T-helper 1 cell treated with Interleukin-12 subunit alpha and Interleukin-12 subunit beta and Interleukin-4 antibody, amounts not matched to agents 30 ng/mL and 1 ng/mL, for 36 hours (primary cell): ENCODE data around the gene KRT81. TPM values are rescaled to one million over a fixed set of nuclear protein-coding genes. Genes with fewer than 3 reads are reported as not detected.
"Not testable (repeated sequence)": the region's sequence is repeated elsewhere in the genome, so short reads cannot be mapped to it uniquely, and the experiment has no call there.

Experiments
- intact Hi-C: fragments of 100-400 bp; cut with micrococcal nuclease; formaldehyde crosslinking; loops from one replicate; pipeline ENCODE4 v1.15.1; 2024
- total RNA-seq: library from RNA; stranded (reverse); gene quantifications from 2 replicates; pipeline ENCODE4 v1.2.3, GENCODE V29; 2022

The KRT81 gene
- total RNA-seq, 1 donor from 2014 or later, result not detected

DNA sequence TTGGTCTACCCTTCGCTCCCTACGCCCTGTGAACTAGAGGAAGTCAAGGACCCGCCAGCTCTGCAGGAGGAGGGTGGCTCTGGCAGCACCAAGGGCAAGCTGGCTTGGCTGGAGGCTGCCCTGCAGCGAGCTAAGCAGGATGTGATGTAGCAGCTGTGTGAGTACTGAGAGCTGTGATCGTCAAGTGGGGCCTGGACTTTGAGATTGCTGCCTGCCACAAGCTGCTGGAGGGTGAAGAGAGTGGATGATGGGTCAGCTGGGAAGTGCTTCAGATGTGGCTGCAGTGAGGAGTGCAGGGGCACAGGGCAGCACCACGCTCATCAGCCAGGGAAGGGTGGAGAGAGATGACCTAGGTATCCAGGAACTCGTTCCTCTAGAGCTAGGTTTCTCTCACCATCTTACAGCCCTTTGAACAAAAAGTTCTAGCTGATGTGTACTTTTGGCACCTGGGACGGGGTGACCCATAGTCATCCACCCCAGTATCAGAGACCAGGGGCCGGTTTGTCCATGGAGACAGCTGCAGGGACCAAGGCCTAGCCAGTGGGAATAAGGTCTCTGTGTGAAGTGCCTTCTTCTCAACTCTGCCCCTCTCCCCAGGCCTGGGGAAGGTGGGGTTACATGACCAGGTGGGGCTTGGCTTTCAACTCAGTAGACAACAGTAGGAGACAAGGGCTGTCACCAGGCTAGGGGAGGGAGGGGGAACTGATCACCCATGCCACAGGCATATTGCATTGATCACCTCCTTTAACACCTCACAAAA lies 13.7 kb downstream of the KRT81 start:
- intact Hi-C loops, result loop anchor here (2.0 kb wide), 2 partner anchors 33 to 121 kb away; no protein-coding TSS in a partner anchor

- intact Hi-C loops, result no loop called here
Measured at GRCh38 chr12:52275686-52276085, 15.6 kb downstream of the KRT81 start.

DNA sequence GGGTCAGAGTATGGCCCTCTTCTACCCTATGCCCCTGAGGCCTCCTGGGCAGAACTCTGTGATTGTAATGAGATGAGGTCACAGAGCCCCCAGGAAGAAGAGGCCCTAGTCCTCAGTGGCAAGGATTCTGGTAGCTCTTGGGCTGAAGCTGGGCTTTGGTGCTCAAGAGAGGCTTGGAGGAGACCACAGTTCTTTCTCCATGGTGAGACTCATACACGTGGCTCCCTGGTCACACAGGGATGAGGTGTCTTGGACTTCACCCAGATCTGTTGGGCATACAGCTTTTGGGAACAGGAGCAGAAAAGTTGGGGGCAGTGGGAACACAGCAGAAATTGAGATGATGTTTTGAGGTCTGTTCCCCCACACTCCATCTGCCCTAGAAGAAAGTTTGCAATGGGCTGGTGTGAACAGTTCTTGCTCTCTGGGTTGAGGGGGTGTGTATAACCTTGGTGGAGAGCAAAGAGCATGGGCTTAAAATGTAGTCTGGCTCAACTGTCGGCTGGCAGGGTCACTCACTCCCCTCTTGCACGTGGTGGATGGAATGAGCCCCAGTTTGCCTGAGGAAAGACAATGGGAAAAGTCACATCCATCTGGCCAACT lies 16.7 kb downstream of the KRT81 start, which contains the start of gene KRT86:
KRT86 (plus strand) TSS at position 125 of the 600 bp plus-strand sequence. CDS start 27,272 bp downstream, outside the sequence.
- intact Hi-C loops, result no loop called here

- intact Hi-C loops, result no loop called here
Measured at GRCh38 chr12:52271158-52271557, 20.2 kb downstream of the KRT81 start.

DNA sequence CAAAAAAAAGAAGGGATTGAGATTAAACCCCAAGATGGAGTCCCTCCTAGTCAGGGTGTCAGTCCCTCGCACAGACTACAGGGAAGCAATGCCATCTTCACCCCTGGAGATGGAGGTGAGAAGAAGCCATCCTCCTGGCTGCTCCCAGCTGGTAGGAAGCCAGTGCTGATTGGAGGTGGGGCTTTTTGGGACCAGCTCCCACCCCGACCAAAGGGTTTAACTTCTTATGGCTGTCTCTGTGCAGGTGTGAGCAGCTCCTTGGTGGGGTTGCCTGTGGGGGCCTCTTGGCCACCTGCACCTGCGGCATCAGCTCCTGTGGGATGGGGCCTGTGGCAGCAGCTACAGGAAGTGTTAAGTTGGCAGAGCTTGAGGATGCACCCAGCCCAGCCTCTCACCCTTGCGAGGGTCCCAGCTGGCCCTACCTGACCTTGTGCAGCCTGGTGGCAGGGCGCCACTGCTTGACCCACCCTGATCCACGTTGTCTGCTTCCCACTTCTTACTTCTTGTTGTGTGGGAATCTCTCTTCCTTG lies 20.7 kb downstream of the KRT81 start:
- intact Hi-C loops, result no loop called here

DNA sequence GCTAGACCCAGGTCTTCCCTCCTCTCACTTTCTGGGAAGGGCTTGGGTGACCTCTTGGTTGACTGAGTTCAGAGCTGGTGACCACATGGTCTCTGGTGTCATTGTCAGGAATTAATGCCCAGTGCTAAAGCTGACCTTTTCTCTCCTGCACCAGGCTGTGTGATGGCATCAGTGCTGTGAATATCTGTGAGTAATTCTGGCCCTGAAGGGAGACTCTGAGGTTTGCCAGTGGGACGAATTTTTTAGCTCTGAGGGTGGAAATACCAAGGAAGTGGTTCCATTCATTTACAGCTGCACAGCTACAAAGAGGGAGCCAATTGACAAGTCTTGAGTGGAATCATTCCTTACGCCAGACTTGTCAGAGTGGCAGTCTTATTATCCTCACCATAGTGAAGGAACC lies 23.1 kb downstream of the KRT81 start:
- intact Hi-C loops, result no loop called here

DNA sequence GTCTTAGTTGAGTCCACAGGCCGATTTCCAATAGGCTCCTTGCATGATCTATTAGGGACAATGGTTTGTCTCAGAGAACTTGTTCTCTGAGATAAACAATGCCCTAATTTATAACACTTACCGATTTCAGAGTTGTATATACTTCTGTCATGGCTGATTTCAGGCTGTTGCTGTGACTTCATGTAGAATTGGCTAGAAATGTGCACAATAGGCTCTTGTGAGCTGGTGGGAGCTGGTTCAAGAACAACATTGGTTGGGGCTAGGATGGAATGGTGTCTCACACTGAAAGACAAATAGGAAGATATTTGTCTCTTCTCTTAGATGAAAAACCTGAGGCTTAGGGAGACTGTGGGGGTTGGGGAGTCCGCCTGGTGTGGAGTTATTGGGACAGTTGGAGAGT lies 23.6 kb downstream of the KRT81 start:
- intact Hi-C loops, result no loop called here

DNA sequence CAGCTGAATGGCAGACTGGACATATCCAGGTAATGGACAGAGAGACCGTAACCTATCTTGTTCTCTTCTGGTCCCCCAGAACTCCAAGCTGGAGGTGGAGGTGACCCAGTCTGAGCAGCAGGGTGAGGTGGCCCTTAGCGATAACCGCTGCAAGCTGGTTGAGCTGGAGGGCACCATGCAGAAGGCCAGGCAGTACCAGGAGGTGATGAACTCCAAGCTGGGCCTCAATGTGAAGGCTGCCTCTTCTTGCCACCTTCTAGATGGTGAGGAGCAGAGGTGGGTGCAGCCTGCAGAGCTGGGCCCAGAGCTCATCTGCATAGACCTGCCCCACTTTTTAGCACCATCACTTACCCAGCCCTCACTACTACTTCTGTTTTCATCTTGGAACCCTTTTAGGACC lies 24.1 kb downstream of the KRT81 start:
- intact Hi-C loops, result no loop called here

- intact Hi-C loops, result no loop called here
Measured at GRCh38 chr12:52266514-52266913, 24.8 kb downstream of the KRT81 start.

- intact Hi-C loops, result loop anchor here (5.0 kb wide), 1 partner anchor 42 kb away; no protein-coding TSS in a partner anchor
Measured at GRCh38 chr12:52264435-52264825, 26.9 kb downstream of the KRT81 start.

DNA sequence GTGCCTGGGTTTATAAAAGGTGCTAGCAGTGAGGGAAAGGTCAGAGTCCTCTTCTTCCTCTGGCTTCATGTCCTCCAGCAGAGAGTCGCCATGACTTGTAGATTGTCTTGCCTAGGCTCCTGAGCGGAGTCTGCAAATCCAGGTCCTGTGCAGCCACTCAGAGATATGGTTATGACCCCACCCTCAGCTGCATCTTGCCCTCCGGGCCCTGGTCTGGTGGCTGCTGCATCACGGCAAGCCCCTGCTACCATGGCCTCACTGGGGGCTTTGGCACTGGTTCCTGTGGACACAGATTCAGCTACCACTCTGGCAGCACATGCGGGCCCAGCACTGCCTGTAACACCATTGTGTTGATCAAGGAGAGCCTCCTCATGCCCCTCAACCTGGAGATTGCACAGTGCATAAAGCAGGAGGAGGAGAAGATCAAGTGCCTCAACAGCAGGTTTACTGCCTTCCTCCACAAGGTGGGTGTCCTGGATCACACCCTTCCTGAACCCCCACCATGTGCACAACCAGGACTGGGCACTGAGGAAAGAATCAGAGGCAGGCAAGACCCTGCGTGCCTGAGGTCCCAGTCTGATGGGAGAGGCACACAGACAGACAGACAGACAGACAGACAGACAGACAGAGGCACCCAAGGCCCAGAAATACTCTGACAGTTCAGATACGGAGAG lies 27.4 kb downstream of the KRT81 start:
- intact Hi-C loops, result loop anchor here (5.0 kb wide), 1 partner anchor 42 kb away; no protein-coding TSS in a partner anchor

DNA sequence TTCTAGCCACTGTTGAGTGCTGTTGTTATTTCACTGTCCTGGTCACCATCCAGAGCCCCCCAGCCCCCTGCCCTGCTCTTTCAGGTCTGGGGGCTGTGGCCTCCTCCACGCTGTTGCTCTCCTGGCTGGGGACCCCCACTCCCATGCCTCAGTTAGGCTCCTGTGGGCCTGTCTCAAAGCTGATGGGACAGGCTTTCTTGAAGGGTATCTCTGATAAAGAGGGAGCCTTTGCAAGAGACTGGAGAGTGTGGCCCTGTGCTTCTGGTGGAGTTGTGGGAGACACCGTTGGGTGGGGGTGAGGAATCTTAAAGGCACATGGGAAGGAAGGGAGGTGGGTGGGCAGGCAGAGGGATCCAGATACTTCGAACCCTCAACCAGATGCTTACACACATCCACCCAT lies 29.0 kb downstream of the KRT81 start:
- intact Hi-C loops, result loop anchor here (5.0 kb wide), 1 partner anchor 40 kb away; no protein-coding TSS in a partner anchor

GRCh38 chr12:52261208-52261484 lies 30.2 kb downstream of the KRT81 start:
- intact Hi-C loops, result loop anchor here (5.0 kb wide), 1 partner anchor 39 kb away; no protein-coding TSS in a partner anchor

DNA sequence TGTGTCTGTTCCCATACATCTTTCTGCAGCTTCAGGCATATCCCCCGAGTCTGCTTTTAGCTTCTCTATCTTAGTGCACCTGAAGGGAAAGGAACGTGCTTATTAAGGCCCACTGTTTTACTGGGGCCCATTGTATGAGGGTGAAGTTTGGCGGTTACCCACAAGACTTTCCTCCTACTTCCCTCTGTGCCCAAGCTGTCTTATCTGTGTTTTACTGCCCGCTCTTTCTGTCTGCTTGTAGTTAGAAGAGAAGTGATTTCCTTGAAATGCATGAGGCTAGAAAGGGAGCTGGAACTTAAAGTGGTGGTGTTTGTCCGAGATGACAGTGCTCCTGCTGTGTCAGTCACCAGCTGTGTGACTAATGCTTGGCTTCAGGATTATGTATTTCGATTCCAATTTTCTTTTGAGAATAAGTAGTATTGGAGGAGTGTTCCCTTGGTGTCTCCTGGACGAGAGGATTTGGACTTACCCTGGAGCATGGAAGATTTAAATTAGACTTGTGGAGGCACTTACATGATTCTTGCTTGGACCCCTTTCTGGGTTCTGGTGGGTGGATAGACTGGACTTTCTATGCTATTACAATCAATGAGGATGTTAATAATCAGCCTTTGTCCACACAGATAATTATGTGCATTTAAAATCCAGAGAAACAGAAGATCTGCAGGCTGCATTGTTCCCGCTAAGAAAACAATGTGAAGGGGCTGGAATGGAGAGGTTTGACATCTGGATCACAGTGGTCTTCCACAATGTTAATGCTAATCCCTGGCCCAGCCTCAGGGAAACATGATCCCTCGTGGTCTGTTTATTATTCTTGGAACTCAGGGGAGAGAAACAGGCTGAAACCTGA lies 30.8 kb downstream of the KRT81 start:
- intact Hi-C loops, result loop anchor here (5.0 kb wide), 1 partner anchor 38 kb away; no protein-coding TSS in a partner anchor

GRCh38 chr12:52259657-52260243 lies 31.6 kb downstream of the KRT81 start:
- intact Hi-C loops, result loop anchor here (5.0 kb wide), 1 partner anchor 37 kb away; no protein-coding TSS in a partner anchor

DNA sequence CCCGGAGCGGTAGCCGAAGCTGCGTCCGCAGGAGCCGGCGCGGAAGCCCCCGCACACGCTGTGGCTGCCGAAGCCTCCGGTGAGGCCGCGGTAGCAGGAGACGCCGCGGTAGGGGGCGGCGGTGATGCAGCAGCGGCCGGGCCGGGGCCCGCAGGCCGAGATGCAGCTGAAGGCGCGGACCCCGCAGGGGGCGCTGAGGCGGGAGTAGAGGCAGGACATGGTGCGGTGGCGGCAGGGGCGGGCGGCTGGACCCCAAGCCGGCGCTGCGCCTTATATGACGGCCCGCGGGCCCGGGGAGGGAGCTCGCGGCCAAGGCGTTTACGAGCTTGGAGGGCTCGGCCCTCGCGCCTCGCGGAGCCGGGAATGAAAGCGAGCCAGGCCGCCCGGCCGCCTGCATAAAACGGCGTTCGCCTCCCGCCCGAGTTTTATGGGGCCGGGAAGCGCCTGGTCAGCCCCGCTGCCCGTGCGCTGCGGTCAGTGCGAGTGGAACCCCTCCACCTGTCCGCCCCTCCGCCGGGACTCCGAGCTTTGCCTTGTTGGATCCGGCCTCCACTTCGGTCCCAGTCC lies 32.9 kb downstream of the KRT81 start:
- intact Hi-C loops, result no loop called here

GRCh38 chr12:52257922-52258321 lies 33.4 kb downstream of the KRT81 start:
- intact Hi-C loops, result not testable (repeated sequence)

DNA sequence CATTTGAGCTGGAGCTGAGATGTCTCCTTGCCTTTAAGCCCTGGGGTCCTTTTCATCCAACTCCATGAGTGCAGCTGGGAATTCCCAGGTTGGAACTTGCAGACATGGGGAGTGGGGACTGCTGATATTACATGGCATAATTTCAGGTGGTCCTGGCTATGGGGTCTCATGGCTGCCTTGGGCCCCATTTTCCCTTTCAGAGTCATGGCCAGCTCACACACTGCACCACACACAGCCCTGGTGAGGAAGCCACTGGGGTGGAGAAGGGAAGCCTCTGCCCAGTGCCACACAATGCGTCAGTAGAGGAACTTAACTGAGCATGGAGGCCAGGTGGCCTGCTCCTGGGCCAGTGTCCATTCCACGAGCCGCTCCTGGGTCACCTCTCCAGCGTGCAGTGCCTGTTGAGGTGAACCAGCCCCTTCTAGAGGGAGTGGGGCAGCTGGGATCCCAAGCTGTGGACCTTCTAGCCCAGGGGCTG lies 34.2 kb downstream of the KRT81 start:
- intact Hi-C loops, result no loop called here

DNA sequence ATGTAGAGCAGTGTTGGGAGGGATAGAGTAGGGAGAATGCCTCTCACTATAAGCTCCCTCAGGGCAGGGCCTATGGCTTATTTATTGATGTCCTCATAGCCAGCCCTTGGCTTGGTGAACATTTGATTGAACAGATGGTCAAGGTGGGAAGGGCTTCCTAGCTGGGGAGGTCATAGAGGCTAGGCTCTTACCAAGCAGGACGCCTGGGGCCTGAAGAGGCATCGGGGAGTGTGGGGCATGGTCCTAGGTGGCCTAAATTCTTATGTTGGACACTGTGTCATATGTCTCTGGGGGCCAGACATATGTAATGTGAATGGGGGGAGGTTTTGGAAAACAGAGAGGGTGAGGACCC lies 34.8 kb downstream of the KRT81 start:
- intact Hi-C loops, result no loop called here

GRCh38 chr12:52255926-52256583 lies 35.3 kb downstream of the KRT81 start:
- intact Hi-C loops, result no loop called here
